ENCODE data around the gene HOXD9.

HOXD9 gene

DNA sequence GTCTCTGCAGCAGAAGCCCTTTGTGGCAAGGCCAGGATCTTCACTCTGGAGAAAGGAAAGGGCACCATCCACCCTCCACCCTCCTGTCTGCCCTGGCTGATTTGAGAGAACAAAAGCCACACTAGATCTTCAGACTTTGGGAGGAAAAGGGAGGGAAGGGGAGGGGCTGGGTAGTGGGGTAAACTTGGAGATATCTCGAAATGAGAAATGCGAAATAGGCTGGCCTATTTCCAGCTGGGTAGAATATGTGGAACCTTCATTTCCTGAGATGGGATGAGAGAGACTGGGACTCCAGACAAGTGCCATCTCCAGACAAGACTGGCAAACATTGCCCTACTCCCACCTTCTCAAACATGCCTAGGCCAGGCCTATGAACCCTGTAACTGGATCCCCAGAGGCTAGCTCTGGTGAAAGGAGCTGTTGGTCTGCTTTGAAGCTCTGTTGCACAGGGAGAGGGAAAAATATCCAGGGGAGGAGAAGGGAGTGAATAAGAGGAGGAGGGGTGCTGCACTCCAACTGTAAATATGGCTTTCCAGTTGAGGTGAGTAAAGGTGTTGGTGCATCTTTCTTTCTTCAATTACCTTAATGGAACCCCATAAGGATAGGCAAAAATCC is 21.2 kb upstream of the HOXD9 start:
- no peak for DNase-seq (ENCODE audit: extremely low read depth, low read depth)
- TF ChIP-seq, protein P1, sequence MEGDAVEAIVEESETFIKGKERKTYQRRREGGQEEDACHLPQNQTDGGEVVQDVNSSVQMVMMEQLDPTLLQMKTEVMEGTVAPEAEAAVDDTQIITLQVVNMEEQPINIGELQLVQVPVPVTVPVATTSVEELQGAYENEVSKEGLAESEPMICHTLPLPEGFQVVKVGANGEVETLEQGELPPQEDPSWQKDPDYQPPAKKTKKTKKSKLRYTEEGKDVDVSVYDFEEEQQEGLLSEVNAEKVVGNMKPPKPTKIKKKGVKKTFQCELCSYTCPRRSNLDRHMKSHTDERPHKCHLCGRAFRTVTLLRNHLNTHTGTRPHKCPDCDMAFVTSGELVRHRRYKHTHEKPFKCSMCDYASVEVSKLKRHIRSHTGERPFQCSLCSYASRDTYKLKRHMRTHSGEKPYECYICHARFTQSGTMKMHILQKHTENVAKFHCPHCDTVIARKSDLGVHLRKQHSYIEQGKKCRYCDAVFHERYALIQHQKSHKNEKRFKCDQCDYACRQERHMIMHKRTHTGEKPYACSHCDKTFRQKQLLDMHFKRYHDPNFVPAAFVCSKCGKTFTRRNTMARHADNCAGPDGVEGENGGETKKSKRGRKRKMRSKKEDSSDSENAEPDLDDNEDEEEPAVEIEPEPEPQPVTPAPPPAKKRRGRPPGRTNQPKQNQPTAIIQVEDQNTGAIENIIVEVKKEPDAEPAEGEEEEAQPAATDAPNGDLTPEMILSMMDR (IDR thresholded peaks at IDR 0.05; ENCODE audit: low read depth, low read length): no peak

DNA sequence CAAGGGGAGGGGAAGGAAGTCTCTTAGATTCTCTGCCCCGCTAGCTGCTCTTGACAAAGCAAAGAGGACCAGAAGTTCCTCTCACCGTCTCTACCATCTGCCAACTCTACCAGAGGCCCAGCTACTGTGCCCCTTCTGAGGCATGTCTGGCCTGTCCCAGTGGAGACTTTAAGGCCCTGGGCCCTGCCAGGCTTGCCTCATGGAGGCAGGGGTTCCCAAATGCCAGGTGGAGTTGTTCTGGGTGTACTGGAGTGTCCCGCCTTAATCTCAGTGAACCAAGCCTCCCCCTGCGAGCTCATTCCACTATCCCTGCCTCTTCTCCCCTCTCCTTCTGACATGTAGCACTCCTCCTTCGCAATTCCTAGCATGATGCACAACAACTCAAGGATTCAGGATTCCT is 20.7 kb upstream of the HOXD9 start:
- TF ChIP-seq, protein P1 (IDR thresholded peaks at IDR 0.05; ENCODE audit: low read depth, low read length): no peak
- no peak for DNase-seq (ENCODE audit: extremely low read depth, low read depth)

DNA sequence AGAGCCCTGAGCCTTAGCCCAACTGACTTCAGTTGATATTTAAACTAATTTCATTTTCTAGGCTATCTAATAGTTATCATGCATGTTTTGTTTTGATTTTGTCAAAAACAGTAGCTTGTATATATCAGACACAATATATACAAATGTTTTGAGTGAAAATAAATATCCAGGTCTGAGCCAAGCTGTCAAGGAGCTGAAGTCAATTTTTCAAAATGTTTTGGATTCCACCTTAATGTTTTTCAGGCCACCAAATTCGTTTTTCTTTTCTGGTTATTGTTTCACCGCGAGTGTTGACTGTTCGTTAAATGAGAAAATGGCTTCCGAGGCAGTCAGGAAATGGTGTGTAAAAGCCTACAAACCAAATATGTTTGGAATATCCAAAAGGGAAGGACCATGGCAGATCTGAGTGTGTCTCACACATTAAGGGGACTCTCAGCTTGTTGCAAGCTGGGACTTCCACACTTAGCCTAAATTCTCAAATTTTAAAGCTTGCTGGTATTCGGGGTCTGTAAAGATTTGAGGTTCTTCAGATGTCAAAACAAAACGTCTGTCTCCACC is 20.1 kb upstream of the HOXD9 start:
- DNase-seq (ENCODE audit: extremely low read depth, low read depth): no peak
- TF ChIP-seq, protein P1 (IDR thresholded peaks at IDR 0.05; ENCODE audit: low read depth, low read length): no peak

DNA sequence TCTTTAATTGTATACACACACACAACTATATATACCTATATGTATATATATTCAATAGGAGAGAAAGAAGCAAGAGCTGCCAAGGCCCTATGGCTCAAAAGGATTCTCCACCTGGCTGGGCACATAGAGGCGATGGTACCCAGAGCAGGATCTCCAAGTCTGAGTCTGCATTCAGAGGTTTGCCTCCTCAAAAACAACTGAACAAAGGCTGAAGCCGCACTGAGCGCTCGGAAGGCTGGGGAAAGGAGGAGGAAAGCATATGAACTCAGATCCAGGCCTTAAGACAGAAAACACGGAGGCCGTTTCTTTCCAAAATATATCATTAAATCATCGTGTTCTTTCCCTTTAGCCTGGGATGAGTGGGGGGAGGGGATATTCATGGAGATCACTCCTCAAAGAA is 19.3 kb upstream of the HOXD9 start:
- TF ChIP-seq, protein P1 (IDR thresholded peaks at IDR 0.05; ENCODE audit: low read depth, low read length): no peak
- no peak for DNase-seq (ENCODE audit: extremely low read depth, low read depth)

DNA sequence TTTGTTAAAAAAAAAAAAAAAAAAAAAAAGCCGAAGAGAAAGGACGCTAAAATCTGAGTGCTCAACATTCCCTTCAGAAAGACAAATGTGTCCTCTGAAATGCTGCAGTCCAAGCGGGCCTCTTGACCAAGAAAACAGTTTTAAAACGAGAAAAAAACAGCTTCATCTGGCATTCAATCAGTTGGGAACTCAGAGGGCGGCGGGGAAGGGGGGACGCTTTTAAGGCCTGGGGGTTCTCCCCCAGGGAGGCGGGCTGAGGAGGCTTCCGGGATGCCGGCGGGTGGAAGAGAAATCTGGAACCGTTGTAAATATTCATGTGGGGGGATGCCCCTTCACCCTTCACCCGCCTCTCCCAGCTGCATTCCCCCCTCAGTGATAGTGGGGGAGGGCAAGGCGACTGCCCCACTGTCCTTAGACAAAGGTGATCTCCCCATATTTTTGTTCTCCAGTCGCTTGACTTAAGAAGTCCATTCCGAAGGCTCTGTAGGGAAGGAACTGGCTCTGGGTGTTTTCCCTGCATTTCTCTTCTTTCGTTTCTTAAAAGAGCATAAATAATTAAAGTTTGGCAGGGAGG is 18.7 kb upstream of the HOXD9 start:
- TF ChIP-seq, protein P1 (IDR thresholded peaks at IDR 0.05; ENCODE audit: low read depth, low read length): no peak
- no peak for DNase-seq (ENCODE audit: extremely low read depth, low read depth)

DNA sequence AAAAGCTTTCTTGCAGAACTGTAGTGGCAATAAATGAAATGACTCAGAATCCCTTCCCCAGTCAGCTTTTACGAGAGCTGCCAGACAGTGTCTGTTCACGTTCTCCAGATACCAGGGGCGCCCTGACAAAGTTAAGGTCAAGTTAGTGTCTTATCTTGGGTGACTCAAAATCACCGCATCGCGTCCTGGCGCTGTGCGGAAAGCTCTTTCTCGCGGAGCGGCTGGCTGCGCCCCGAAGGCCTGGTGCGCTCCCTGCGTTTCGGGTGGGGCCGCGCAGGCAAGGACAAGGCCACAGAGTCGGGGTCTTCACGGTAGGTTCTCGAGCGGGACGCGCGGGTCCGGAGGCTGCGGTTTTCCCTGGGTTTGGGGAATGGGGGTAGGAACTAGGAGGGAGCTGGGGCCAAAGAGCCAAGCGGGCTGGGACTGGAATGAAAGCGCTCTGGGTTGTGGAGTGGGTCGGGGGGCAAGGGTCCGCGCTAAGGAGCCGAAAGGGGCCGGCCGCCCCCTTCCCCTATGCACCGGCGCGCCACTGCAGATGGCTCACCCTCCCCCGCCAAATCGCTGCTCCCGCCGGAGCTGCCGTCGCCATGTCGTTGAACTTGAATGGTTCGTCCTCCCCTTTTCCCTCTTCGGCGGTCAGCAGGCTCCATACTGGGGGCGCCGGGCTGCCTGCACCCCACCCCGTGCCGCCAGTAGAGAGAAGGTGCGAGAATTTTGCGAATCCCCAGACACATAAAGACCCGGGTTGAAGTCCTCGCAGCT is 18.0 kb upstream of the HOXD9 start:
- DNase-seq (ENCODE audit: extremely low read depth, low read depth): no peak
- TF ChIP-seq, protein P1 (IDR thresholded peaks at IDR 0.05; ENCODE audit: low read depth, low read length): no peak

Measured in AG09319 (cell line).